Stomach (tissue), 9 donors: Measurements from ENCODE around the gene OGFOD1. TPM values are rescaled to one million over a fixed set of nuclear protein-coding genes. Genes with fewer than 3 reads are reported as not detected.

Experiments used
- DNase-seq, 2 donors: peaks; one replicate each; pipeline versions ENCODE4 v3.0.0 to v3.0.0-alpha.2; 2013 to 2019
- H3K27ac ChIP-seq, 5 donors: fragments of 200-600 bp in 4 of 5; sonication (generic) in 4 of 5; one replicate each; pipeline ENCODE4 v1.5.1; 2013 to 2019; ENCODE audit warnings: mild to moderate bottlenecking in 1 of 5, moderate library complexity in 1 of 5
- H3K27me3 ChIP-seq, 3 donors: fragments of 200-600 bp; sonication (generic); one replicate each; pipeline ENCODE4 v1.5.1; 2017 to 2019; ENCODE audit warnings: mixed run types in 1 of 3
- H3K36me3 ChIP-seq, 4 donors: fragments of 200-600 bp; sonication (generic); 1 replicate in 3 of 4; 2 replicates in 1 of 4; pipeline ENCODE4 v1.5.1; 2016 to 2019
- H3K4me1 ChIP-seq, 4 donors: fragments of 200-600 bp; sonication (generic); one replicate each; pipeline ENCODE4 v1.5.1; 2016 to 2019
- H3K4me3 ChIP-seq, 4 donors: fragments of 200-600 bp; sonication (generic) in 3 of 4; one replicate each; pipeline ENCODE4 v1.5.1; 2016 to 2019; ENCODE audit warnings: mild to moderate bottlenecking in 1 of 4
- H3K9me3 ChIP-seq, 4 donors: fragments of 200-600 bp; sonication (generic); one replicate each; pipeline ENCODE4 v1.5.1; 2016 to 2019
- CTCF ChIP-seq, 7 experiments: fragments of 450-650 bp in 4 of 7; fragments of 200-600 bp in 3 of 7; sonication (generic) in 3 of 7; IDR thresholded peaks; one replicate each; pipeline ENCODE4 v1.5.1; 2016 to 2019; ENCODE audit warnings: antibody characterized with exemption in 7 of 7, control low read depth in 2 of 7, mild to moderate bottlenecking in 1 of 7
- EP300 ChIP-seq: sonication (generic); formaldehyde crosslinking; IDR thresholded peaks from one replicate; pipeline ENCODE4 v1.6.1; 2017; ENCODE audit warnings: antibody characterized with exemption
- POLR2A ChIP-seq, 4 donors: fragments of 450-650 bp; IDR thresholded peaks; one replicate each; pipeline ENCODE4 v1.6.1; 2016; ENCODE audit warnings: antibody characterized with exemption in 4 of 4, control low read depth in 2 of 4, mild to moderate bottlenecking in 1 of 4, moderate library complexity in 1 of 4
- POLR2AphosphoS5 ChIP-seq, 3 donors: sonication (generic); formaldehyde crosslinking; IDR thresholded peaks; one replicate each; pipeline ENCODE4 v1.6.1; 2016; ENCODE audit warnings: antibody characterized with exemption in 3 of 3
- WGBS, 5 donors: extraction: QIAGEN DNeasy Blood & Tissue Kit in 3 of 5; methylation state at CpG; one replicate each; pipeline versions ENCODE4 v1.1.5 to v1.1.7; 2013 to 2018; 5-methylcytosine and 5-hydroxymethylcytosine counted together
- intact Hi-C: fragments of 100-400 bp; cut with DNase I; formaldehyde crosslinking; loops from one replicate; pipeline ENCODE4 v1.15.1; 2023; ENCODE audit warnings: low total_unique reads
- polyA plus RNA-seq, 3 donors: library from polyadenylated mRNA; stranded (reverse); fragments of 200-250 nt; gene quantifications; one replicate each; pipeline ENCODE4 v1.2.3, GENCODE V29; 2013
- total RNA-seq, 5 donors: library from RNA; depleted of rRNA; stranded (reverse); fragments of >200 nt; gene quantifications; one replicate each; pipeline versions ENCODE4 v1.1.0 to v1.2.3, GENCODE V29; 2014 to 2016
- donor health status: healthy with polysubstance abuse.
- donor health status: Bipolar disorder and iron deficiency.
- donor health status: healthy.

Gene OGFOD1
- total and polyA plus RNA-seq, 8 donors: 8.4 to 167 (median 25.6) TPM

- no peak for DNase-seq
- peaks cover 3 to 5% (median 4%) of the 10 kb centered on the region in 4 donors for H3K4me1 ChIP-seq
- intact Hi-C loops: no loop called here
- H3K9me3 ChIP-seq: no peaks in the 10 kb centered on the region
- peaks cover 0 to 8% (median 0%) of the 10 kb centered on the region in 3 donors for H3K27me3 ChIP-seq
- no peak for TF ChIP-seq POLR2AphosphoS5 (IDR thresholded peaks at IDR 0.05)
- TF ChIP-seq EP300: no peak
- no peak for TF ChIP-seq CTCF (IDR thresholded peaks at IDR 0.05)
- no peak for TF ChIP-seq POLR2A (IDR thresholded peaks at IDR 0.05)
- H3K36me3 ChIP-seq: no peaks in the 10 kb centered on the region
- no peak overlapping the region for H3K27ac ChIP-seq
- 73 to 87% (median 82%) methylated on average over 9 of the region's 9 CpGs for WGBS, 5 donors
- no peak overlapping the region for H3K4me3 ChIP-seq
These were observed 73.9 kb downstream of the OGFOD1 start for GRCh38 chr16:56525236-56525635.

Other genes with a start within 250 kb of the OGFOD1 start
- gene AMFR, start 26.0 kb upstream of the OGFOD1 start, total RNA-seq: 100 to 1,000 TPM in 3 of 5 donors, 10 to 100 TPM in 2; 43.7 to 254 (median 102) TPM
- gene AMFR, start 26.0 kb upstream of the OGFOD1 start, polyA plus RNA-seq: 10 to 100 TPM; 16.8 to 30.9 (median 17.4) TPM
- 100 to 1,000 TPM in 2 of 5 donors, 10 to 100 TPM in 2, 1 to 10 TPM in 1; 6.4 to 174 (median 30.4) TPM for gene NUDT21, start 222 bp upstream of the OGFOD1 start, total RNA-seq
- 10 to 100 TPM; 19.4 to 28.6 (median 26.0) TPM for gene NUDT21, start 222 bp upstream of the OGFOD1 start, polyA plus RNA-seq
- gene BBS2, start 68.5 kb downstream of the OGFOD1 start, total RNA-seq: 100 to 1,000 TPM in 1 of 5 donors, 10 to 100 TPM in 4; 11.3 to 142 (median 72.4) TPM
- 10 to 100 TPM; 16.4 to 35.1 (median 28.3) TPM for gene BBS2, start 68.5 kb downstream of the OGFOD1 start, polyA plus RNA-seq
- not detected for gene MT4, start 113.5 kb downstream of the OGFOD1 start, total RNA-seq
- not detected for gene MT4, start 113.5 kb downstream of the OGFOD1 start, polyA plus RNA-seq
- 1 to 10 TPM in 1 of 5 donors, not detected in 4; 2.2 TPM for gene MT3, start 138.0 kb downstream of the OGFOD1 start, total RNA-seq
- gene MT3, start 138.0 kb downstream of the OGFOD1 start, polyA plus RNA-seq: 1 to 10 TPM; 3.1 to 5.0 (median 4.9) TPM
- 100 to 1,000 TPM in 3 of 5 donors, 10 to 100 TPM in 2; 38.8 to 291 (median 111) TPM for gene MT2A, start 157.0 kb downstream of the OGFOD1 start, total RNA-seq
- gene MT2A, start 157.0 kb downstream of the OGFOD1 start, polyA plus RNA-seq: 1,000 to 10,000 TPM in 2 of 3 donors, 100 to 1,000 TPM in 1; 949 to 1,839 (median 1,778) TPM
- gene MT1E, start 174.2 kb downstream of the OGFOD1 start, total RNA-seq: 100 to 1,000 TPM in 4 of 5 donors, 10 to 100 TPM in 1; 16.1 to 704 (median 292) TPM
- gene MT1E, start 174.2 kb downstream of the OGFOD1 start, polyA plus RNA-seq: 1,000 to 10,000 TPM in 2 of 3 donors, 100 to 1,000 TPM in 1; 445 to 1,956 (median 1,098) TPM
- 10 to 100 TPM in 3 of 5 donors, 1 to 10 TPM in 1, not detected in 1; 5.2 to 57.4 (median 25.3) TPM for gene MT1M, start 181.1 kb downstream of the OGFOD1 start, total RNA-seq
- gene MT1M, start 181.1 kb downstream of the OGFOD1 start, polyA plus RNA-seq: 100 to 1,000 TPM; 135 to 155 (median 138) TPM
- gene MT1A, start 187.1 kb downstream of the OGFOD1 start, total RNA-seq: 10 to 100 TPM in 2 of 5 donors, 1 to 10 TPM in 2, not detected in 1; 3.3 to 56.7 (median 25.5) TPM
- gene MT1A, start 187.1 kb downstream of the OGFOD1 start, polyA plus RNA-seq: 100 to 1,000 TPM; 117 to 185 (median 169) TPM
- not detected for gene MT1B, start 200.3 kb downstream of the OGFOD1 start, total RNA-seq
- gene MT1B, start 200.3 kb downstream of the OGFOD1 start, polyA plus RNA-seq: 1 to 10 TPM in 1 of 3 donors, not detected in 2; 5.8 TPM
- 10 to 100 TPM in 2 of 5 donors, 1 to 10 TPM in 1, not detected in 2; 7.5 to 73.3 (median 13.3) TPM for gene MT1F, start 206.4 kb downstream of the OGFOD1 start, total RNA-seq
- 100 to 1,000 TPM in 2 of 3 donors, 10 to 100 TPM in 1; 87.0 to 225 (median 161) TPM for gene MT1F, start 206.4 kb downstream of the OGFOD1 start, polyA plus RNA-seq
- gene MT1G, start 216.5 kb downstream of the OGFOD1 start, total RNA-seq: 100 to 1,000 TPM in 3 of 5 donors, not detected in 2; 174 to 605 (median 300) TPM
- 1,000 to 10,000 TPM; 1,140 to 4,171 (median 1,738) TPM for gene MT1G, start 216.5 kb downstream of the OGFOD1 start, polyA plus RNA-seq
- gene MT1H, start 218.3 kb downstream of the OGFOD1 start, total RNA-seq: 10 to 100 TPM in 1 of 5 donors, not detected in 4; 33.8 TPM
- gene MT1H, start 218.3 kb downstream of the OGFOD1 start, polyA plus RNA-seq: 100 to 1,000 TPM in 1 of 3 donors, 10 to 100 TPM in 2; 75.7 to 219 (median 80.0) TPM
- gene MT1X, start 230.9 kb downstream of the OGFOD1 start, total RNA-seq: 1,000 to 10,000 TPM in 1 of 5 donors, 100 to 1,000 TPM in 4; 261 to 1,065 (median 315) TPM
- gene MT1X, start 230.9 kb downstream of the OGFOD1 start, polyA plus RNA-seq: 1,000 to 10,000 TPM in 2 of 3 donors, 100 to 1,000 TPM in 1; 760 to 1,982 (median 1,143) TPM